Psoas muscle (tissue), 8 donors: ENCODE measurements around the gene MKRN2OS. TPM values are rescaled to one million over a fixed set of nuclear protein-coding genes. Genes with fewer than 3 reads are reported as not detected.
A peak's percentile ranks its signal among the peaks of the same experiment; 100 is the strongest.

Experiments used
- ATAC-seq, 4 donors: fragments of 200-7000 bp; cut with Tn5 transposase; one replicate each; pipeline ENCODE4 v1.9.1; 2020; ENCODE audit warnings: moderate library complexity in 3 of 4, mild to moderate bottlenecking in 2 of 4
- DNase-seq, 2 donors: peaks; one replicate each; pipeline ENCODE4 v3.0.0-alpha.2; 2020
- H3K27ac ChIP-seq: fragments of 200-600 bp; one replicate; pipeline ENCODE4 v1.8.0; 2022
- H3K27me3 ChIP-seq, 3 donors: fragments of 200-600 bp in 1 of 3; one replicate each; pipeline versions ENCODE4 v1.6.1 to v1.8.0; 2013 to 2022; ENCODE audit warnings: low read length in 2 of 3, mild to moderate bottlenecking in 2 of 3, moderate library complexity in 1 of 3; ENCODE audit not compliant: insufficient read depth in 3 of 3
- H3K36me3 ChIP-seq, 2 donors: fragments of 200-600 bp in 1 of 2; one replicate each; pipeline versions ENCODE4 v1.6.1 to v1.8.0; 2013 to 2022; ENCODE audit warnings: low read depth in 1 of 2, mild to moderate bottlenecking in 1 of 2, moderate library complexity in 1 of 2; ENCODE audit not compliant: insufficient read depth in 1 of 2
- H3K4me1 ChIP-seq: fragments of 200-600 bp; one replicate; pipeline ENCODE4 v1.8.0; 2022
- H3K4me3 ChIP-seq: fragments of 200-600 bp; one replicate; pipeline ENCODE4 v1.8.0; 2022; ENCODE audit warnings: mild to moderate bottlenecking
- H3K9me3 ChIP-seq: fragments of 200-600 bp; one replicate; pipeline ENCODE4 v1.8.0; 2022
- CTCF ChIP-seq: fragments of 200-600 bp; IDR thresholded peaks from one replicate; pipeline ENCODE4 v1.8.0; 2022; ENCODE audit warnings: antibody characterized with exemption
- WGBS, 3 donors: extraction: QIAGEN DNeasy Blood & Tissue Kit; methylation state at CpG; one replicate each; pipeline versions ENCODE4 v1.1.6 to v1.1.7; 2013; 5-methylcytosine and 5-hydroxymethylcytosine counted together
- intact Hi-C, 2 donors: fragments of 100-400 bp; cut with DNase I; formaldehyde crosslinking; loops; one replicate each; pipeline versions ENCODE4 v1.11.0 to v1.14.2; 2022
- polyA plus RNA-seq, 3 donors: library from polyadenylated mRNA; stranded (reverse); fragments of 200-250 nt; gene quantifications; one replicate each; pipeline ENCODE4 v1.2.3, GENCODE V29; 2013
- total RNA-seq, 4 donors: library from RNA; stranded (reverse); fragmentation: NEBNext Ultra II Directional in 2 of 4; extraction: Animal tissue kit (Norgen Biotek cat#: 25700) in 2 of 4; gene quantifications; one replicate each; pipeline versions ENCODE4 v1.2.1 to v1.2.4, GENCODE V29; 2021 to 2023
- donor health status: healthy with polysubstance abuse.
- donor health status: DM: no; HTN: no; CAD: no; lungs with moderate emphysema.
- donor health status: Bipolar disorder and iron deficiency.
- donor health status: healthy.
- donor health status: DM: yes; HTN: yes; CAD: no.
- donor health status: DM: no; HTN: no; CAD: no.
- donor health status: DM: no; HTN: no; CAD: no.
- donor health status: DM: yes; HTN: yes; CAD: no.

Gene MKRN2OS
- total and polyA plus RNA-seq, 7 donors: 0.16 to 1.5 (median 0.48) TPM; not detected in 2

- Histone ChIP-seq H3K9me3 (no peaks in the 10 kb centered on the region), H3K27me3 (peaks cover 0 to 16% (median 2%) of the 10 kb centered on the region in 3 donors), H3K36me3 (no peaks in the 10 kb centered on the region), H3K4me1 (peaks cover 54% of the 10 kb centered on the region), H3K4me3 (peak overlapping the region; percentile 92), H3K27ac (peak overlapping the region; percentile 99)
- DNase-seq: no peak
- no peak for TF ChIP-seq CTCF
- 1% methylated on average over 18 of the region's 18 CpGs for WGBS, 3 donors
- intact Hi-C loops: no loop called here
- ATAC-seq: peak; percentile 51 to 71 (median 57)
These were observed 12.3 kb upstream of the MKRN2OS start for GRCh38 chr3:12557473-12558100.

- Histone ChIP-seq H3K4me3 (peak within 1 kb of the TSS; percentile 92), H3K9me3 (no peaks in the 10 kb centered on the region), H3K27me3 (peaks cover 0 to 16% (median 5%) of the 10 kb centered on the region in 3 donors), H3K27ac (peak within 1 kb of the TSS; percentile 99), H3K4me1 (peaks cover 47% of the 10 kb centered on the region), H3K36me3 (no peaks in the 10 kb centered on the region)
- DNase-seq (peak; percentile 87 to 94), ATAC-seq (peak; percentile 93 to 97 (median 94))
- TF ChIP-seq CTCF: no peak
- intact Hi-C loops: no loop called here
- 0% methylated on average over 66 to 77 of the region's 77 CpGs for WGBS, 3 donors
These were observed 11.6 kb upstream of the MKRN2OS start, which contains the start of gene MKRN2 for GRCh38 chr3:12556690-12557472. MKRN2 (plus strand) TSS chr3:12557087; CDS start chr3:12557151, 64 bp downstream.

GRCh38 chr3:12556314-12556689, 11.0 kb upstream of the MKRN2OS start:
- 2 to 3% (median 3%) methylated on average over 8 of the region's 8 CpGs for WGBS, 3 donors

GRCh38 chr3:12553921-12554391, 8.7 kb upstream of the MKRN2OS start:
- peak overlapping the region; percentile 66 for H3K4me3 ChIP-seq
- WGBS, 3 donors: 2 to 10% (median 2%) methylated on average over 26 of the region's 26 CpGs
- no peak overlapping the region for H3K27ac ChIP-seq
- TF ChIP-seq CTCF: no peak
- peaks cover 19% of the 10 kb centered on the region for H3K4me1 ChIP-seq
- H3K27me3 ChIP-seq: peaks cover 0 to 16% (median 5%) of the 10 kb centered on the region in 3 donors
- ATAC-seq (peak in 1 of 4 donors; percentile 2), DNase-seq (peak; percentile 24 to 59)
- no peaks in the 10 kb centered on the region for H3K36me3 ChIP-seq
- intact Hi-C loops: no loop called here
- no peaks in the 10 kb centered on the region for H3K9me3 ChIP-seq

More at GRCh38 chr3:12556314-12556689, 11.0 kb upstream of the MKRN2OS start:
- intact Hi-C loops: no loop called here
- ATAC-seq (peak in 2 of 4 donors; percentile 2 to 12), DNase-seq (no peak)
- H3K36me3 ChIP-seq: no peaks in the 10 kb centered on the region
- peak overlapping the region; percentile 92 for H3K4me3 ChIP-seq
- peaks cover 42% of the 10 kb centered on the region for H3K4me1 ChIP-seq
- no peaks in the 10 kb centered on the region for H3K9me3 ChIP-seq
- H3K27me3 ChIP-seq: peaks cover 0 to 16% (median 5%) of the 10 kb centered on the region in 3 donors
- no peak for TF ChIP-seq CTCF
- peak overlapping the region; percentile 99 for H3K27ac ChIP-seq
